SU-DHL-6 (cell line): ENCODE data around the gene ARHGAP26.

Source experiments
- H2AFZ ChIP-seq: fragments of 200-600 bp; sonication (generic); 2 replicates; pipeline ENCODE4 v1.6.1; 2014; ENCODE audit warnings: low read depth, mild to moderate bottlenecking, moderate library complexity, mixed read lengths, antibody characterized with exemption, low read length; ENCODE audit not compliant: severe bottlenecking
- H3F3A ChIP-seq: fragments of 200-600 bp; shearing (Covaris generic); 2 replicates; pipeline ENCODE4 v1.6.0; 2016; ENCODE audit warnings: antibody characterized with exemption, mild to moderate bottlenecking; ENCODE audit not compliant: insufficient read depth
- H3K27ac ChIP-seq: fragments of 200-600 bp; sonication (generic); 2 replicates; pipeline ENCODE4 v1.5.1; 2016; ENCODE audit warnings: low read depth, mild to moderate bottlenecking, low read length, moderate library complexity, mixed read lengths
- H3K27me3 ChIP-seq: fragments of 200-600 bp; sonication (generic), shearing (Covaris generic); 2 replicates; pipeline ENCODE4 v1.6.0; 2014; ENCODE audit warnings: mild to moderate bottlenecking, low read length
- H3K36me3 ChIP-seq: fragments of 200-600 bp; sonication (generic); 2 replicates; pipeline ENCODE4 v1.6.1; 2014; ENCODE audit warnings: mild to moderate bottlenecking, low read length, mixed read lengths
- H3K4me2 ChIP-seq: fragments of 300-600, 200-600 bp; shearing (Covaris generic), sonication (generic); 2 replicates; pipeline ENCODE4 v1.6.0; 2014; ENCODE audit warnings: low read length, low read depth, mild to moderate bottlenecking; ENCODE audit not compliant: poor library complexity, severe bottlenecking
- H3K4me3 ChIP-seq: fragments of 200-600 bp; sonication (generic); 2 replicates; pipeline ENCODE4 v1.5.1; 2014; ENCODE audit warnings: antibody characterized with exemption, low read length, mild to moderate bottlenecking, mixed read lengths; ENCODE audit not compliant: insufficient read depth, poor library complexity, severe bottlenecking
- H3K79me2 ChIP-seq: fragments of 200-600 bp; sonication (generic); 2 replicates; pipeline ENCODE4 v1.6.1; 2014; ENCODE audit warnings: mild to moderate bottlenecking, low read length, moderate library complexity; ENCODE audit not compliant: insufficient read depth
- H3K9ac ChIP-seq: fragments of 200-600 bp; sonication (generic); 2 replicates; pipeline ENCODE4 v1.7.0; 2014; ENCODE audit warnings: mild to moderate bottlenecking, low read length
- H3K9me2 ChIP-seq: fragments of 200-600 bp; sonication (generic); replicated peaks from 2 replicates; pipeline ENCODE4 v1.6.1; 2014; ENCODE audit warnings: low read length; ENCODE audit not compliant: insufficient read depth
- H3K9me3 ChIP-seq: fragments of 200-600 bp; sonication (generic); 2 replicates; pipeline ENCODE4 v1.6.1; 2014; ENCODE audit warnings: low read length, mixed read lengths; ENCODE audit not compliant: insufficient read depth
- H4K20me1 ChIP-seq: fragments of 200-600 bp; sonication (generic); 2 replicates; pipeline ENCODE4 v1.6.1; 2014; ENCODE audit warnings: low read depth, mild to moderate bottlenecking, antibody characterized with exemption, low read length, moderate library complexity, mixed read lengths
- EZH2phosphoT487 ChIP-seq: fragments of 200-600 bp; sonication (generic), shearing (Covaris generic); conservative IDR thresholded peaks from 2 replicates; pipeline ENCODE4 v1.6.1; 2018; ENCODE audit warnings: mild to moderate bottlenecking, antibody characterized with exemption, low read length, moderate library complexity, mixed read lengths
- TF ChIP-seq, protein P1 (sequence below): fragments of 200-600 bp; sonication (generic); IDR thresholded peaks from one replicate; pipeline ENCODE4 v1.5.1; 2017; ENCODE audit warnings: antibody characterized with exemption, mild to moderate bottlenecking, low read length, moderate library complexity; ENCODE audit not compliant: insufficient read depth, poor library complexity, severe bottlenecking

The ARHGAP26 gene

DNA sequence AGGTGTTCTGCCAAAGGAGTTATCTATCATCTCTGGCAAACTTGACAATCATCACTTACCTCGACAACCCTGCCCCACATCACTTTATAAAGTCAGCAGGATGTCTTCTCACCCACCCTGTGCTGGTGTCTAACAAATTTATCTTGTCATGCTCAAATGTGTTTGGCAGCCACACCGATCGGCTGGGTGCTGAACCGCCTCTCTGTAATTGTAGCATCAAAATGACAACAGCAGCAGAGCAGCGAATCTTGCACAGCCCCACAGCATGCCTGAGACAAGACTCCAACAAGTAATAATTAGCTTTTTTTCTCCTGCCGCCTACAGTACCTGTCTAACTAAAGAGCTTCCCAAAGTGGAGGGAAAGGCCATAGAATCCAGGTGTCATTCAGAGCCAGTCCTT lies 457.1 kb downstream of the ARHGAP26 start:
- Histone ChIP-seq H3K36me3 (no peaks in the 10 kb centered on the region), H4K20me1 (no peaks in the 10 kb centered on the region), H3K27me3 (no peaks in the 10 kb centered on the region), H3K9ac (no peak overlapping the region), H3K9me2 (no peaks in the 10 kb centered on the region), H3K4me2 (no peak overlapping the region), H3K4me3 (no peak overlapping the region), H3F3A (no peaks in the 10 kb centered on the region), H3K27ac (no peak overlapping the region), H2AFZ (no peak overlapping the region), H3K9me3 (no peaks in the 10 kb centered on the region), H3K79me2 (no peaks in the 10 kb centered on the region)
- no peak for TF ChIP-seq EZH2phosphoT487
- TF ChIP-seq, protein P1, sequence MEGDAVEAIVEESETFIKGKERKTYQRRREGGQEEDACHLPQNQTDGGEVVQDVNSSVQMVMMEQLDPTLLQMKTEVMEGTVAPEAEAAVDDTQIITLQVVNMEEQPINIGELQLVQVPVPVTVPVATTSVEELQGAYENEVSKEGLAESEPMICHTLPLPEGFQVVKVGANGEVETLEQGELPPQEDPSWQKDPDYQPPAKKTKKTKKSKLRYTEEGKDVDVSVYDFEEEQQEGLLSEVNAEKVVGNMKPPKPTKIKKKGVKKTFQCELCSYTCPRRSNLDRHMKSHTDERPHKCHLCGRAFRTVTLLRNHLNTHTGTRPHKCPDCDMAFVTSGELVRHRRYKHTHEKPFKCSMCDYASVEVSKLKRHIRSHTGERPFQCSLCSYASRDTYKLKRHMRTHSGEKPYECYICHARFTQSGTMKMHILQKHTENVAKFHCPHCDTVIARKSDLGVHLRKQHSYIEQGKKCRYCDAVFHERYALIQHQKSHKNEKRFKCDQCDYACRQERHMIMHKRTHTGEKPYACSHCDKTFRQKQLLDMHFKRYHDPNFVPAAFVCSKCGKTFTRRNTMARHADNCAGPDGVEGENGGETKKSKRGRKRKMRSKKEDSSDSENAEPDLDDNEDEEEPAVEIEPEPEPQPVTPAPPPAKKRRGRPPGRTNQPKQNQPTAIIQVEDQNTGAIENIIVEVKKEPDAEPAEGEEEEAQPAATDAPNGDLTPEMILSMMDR, result no peak

DNA sequence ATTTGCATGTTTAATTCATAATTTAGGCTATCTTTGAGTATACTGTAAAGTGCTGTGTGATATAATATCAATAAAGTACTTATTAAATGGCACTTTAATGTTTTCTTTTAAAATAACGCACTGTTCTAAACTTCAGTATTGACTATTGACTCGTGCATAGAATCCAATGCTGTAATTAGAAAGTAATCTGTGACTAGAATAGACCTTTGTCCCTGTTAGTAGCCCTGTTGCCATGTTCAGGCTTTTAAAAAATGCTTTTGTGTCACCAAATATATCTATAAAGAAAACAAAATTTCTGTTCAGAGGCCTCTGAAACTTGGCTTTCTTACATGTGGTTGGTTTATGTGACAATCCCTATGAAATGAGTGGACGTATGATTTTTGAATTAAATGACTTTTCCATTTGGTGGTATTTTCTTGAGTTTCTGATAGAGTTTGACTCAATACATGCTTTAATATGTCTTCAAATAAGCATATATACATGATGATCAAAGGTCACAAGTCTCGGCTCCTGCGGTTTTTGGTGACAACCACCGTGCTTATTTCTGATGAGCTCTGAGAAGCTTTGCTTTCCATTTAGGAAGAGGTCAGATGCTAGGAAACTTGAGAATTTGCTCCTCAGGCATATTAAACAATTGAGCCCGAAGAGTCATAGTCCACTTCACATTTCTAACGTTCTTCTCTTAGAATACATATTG lies 458.6 kb downstream of the ARHGAP26 start:
- Histone ChIP-seq H3K4me2 (no peak overlapping the region), H3K9ac (no peak overlapping the region), H3F3A (no peaks in the 10 kb centered on the region), H3K27ac (no peak overlapping the region; the same call in 1 of the 2 replicates), H3K9me3 (no peaks in the 10 kb centered on the region), H4K20me1 (no peaks in the 10 kb centered on the region), H3K27me3 (no peaks in the 10 kb centered on the region), H3K36me3 (no peaks in the 10 kb centered on the region), H3K4me3 (no peak overlapping the region), H3K79me2 (no peaks in the 10 kb centered on the region), H2AFZ (no peak overlapping the region), H3K9me2 (no peaks in the 10 kb centered on the region)
- TF ChIP-seq, protein P1, result no peak
- TF ChIP-seq EZH2phosphoT487, result no peak

DNA sequence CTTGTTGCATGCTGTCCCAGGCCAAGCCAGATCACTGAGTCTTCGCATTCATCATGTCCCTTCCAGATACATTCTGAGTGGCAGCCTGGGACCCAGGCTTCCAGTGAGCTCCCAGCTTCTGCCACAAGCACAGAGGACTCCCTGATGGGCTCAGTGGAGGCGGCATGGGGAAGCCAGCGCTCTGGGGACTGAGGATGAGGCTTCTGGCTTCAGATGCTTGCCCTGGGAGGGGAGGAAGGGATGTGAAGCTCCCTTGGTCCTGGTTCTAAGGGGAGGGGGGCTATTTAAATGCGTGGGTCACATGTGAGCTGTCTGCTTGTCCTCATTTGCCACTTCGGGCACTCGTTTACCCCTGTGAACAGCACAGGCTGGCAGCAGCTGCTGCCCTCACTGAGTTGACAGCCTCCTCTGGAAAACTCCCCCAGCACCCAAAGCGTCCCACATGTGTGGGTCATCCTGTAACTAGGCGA lies 459.3 kb downstream of the ARHGAP26 start:
- Histone ChIP-seq H3K27me3 (no peaks in the 10 kb centered on the region), H3K4me2 (peak overlapping the region; percentile 62), H2AFZ (peak overlapping the region; percentile 68), H3K9me3 (no peaks in the 10 kb centered on the region), H3K9ac (peak overlapping the region; percentile 27; the same call in 1 of the 2 replicates), H4K20me1 (no peaks in the 10 kb centered on the region), H3K27ac (peak overlapping the region; percentile 78), H3K79me2 (no peaks in the 10 kb centered on the region), H3K9me2 (no peaks in the 10 kb centered on the region), H3F3A (no peaks in the 10 kb centered on the region), H3K4me3 (no peak overlapping the region), H3K36me3 (no peaks in the 10 kb centered on the region)
- TF ChIP-seq, protein P1, result no peak
- TF ChIP-seq EZH2phosphoT487, result no peak
